ENCODE results near the gene ZBED2.
"Not testable (repeated sequence)": the region's sequence is repeated elsewhere in the genome, so short reads cannot be mapped to it uniquely, and the experiment has no call there.

Gene ZBED2

GRCh38 chr3:111571282-111571681, 23.9 kb downstream of the ZBED2 start:
- peak overlapping the region; percentile 84 for H3K27ac Mint-ChIP-seq
- H3K9me3 Mint-ChIP-seq = no peaks in the 10 kb centered on the region
- peaks cover 75% of the 10 kb centered on the region for H3K4me1 Mint-ChIP-seq
- no peaks in the 10 kb centered on the region for H3K27me3 Mint-ChIP-seq
- peaks cover 31% of the 10 kb centered on the region for H3K36me3 Mint-ChIP-seq
- H3K4me3 Mint-ChIP-seq = peak overlapping the region; percentile 24

GRCh38 chr3:111570404-111571030, 24.6 kb downstream of the ZBED2 start:
- Mint-ChIP-seq H3K36me3 (peaks cover 29% of the 10 kb centered on the region), H3K4me3 (no peak overlapping the region), H3K9me3 (no peaks in the 10 kb centered on the region), H3K27ac (no peak overlapping the region), H3K4me1 (peaks cover 73% of the 10 kb centered on the region), H3K27me3 (no peaks in the 10 kb centered on the region)

GRCh38 chr3:111568911-111569310, 26.2 kb downstream of the ZBED2 start:
- Mint-ChIP-seq H3K27ac (no peak overlapping the region), H3K36me3 (peaks cover 27% of the 10 kb centered on the region), H3K4me3 (no peak overlapping the region), H3K4me1 (peaks cover 88% of the 10 kb centered on the region), H3K9me3 (no peaks in the 10 kb centered on the region), H3K27me3 (no peaks in the 10 kb centered on the region)

GRCh38 chr3:111568355-111568754, 26.8 kb downstream of the ZBED2 start:
- H3K27ac Mint-ChIP-seq = no peak overlapping the region

GRCh38 chr3:111566844-111567243, 28.3 kb downstream of the ZBED2 start:
- Mint-ChIP-seq H3K27ac (peak overlapping the region; percentile 59), H3K4me1 (peaks cover 89% of the 10 kb centered on the region), H3K9me3 (no peaks in the 10 kb centered on the region), H3K36me3 (peaks cover 21% of the 10 kb centered on the region), H3K4me3 (no peak overlapping the region), H3K27me3 (no peaks in the 10 kb centered on the region)

More at GRCh38 chr3:111568355-111568754, 26.8 kb downstream of the ZBED2 start:
- peaks cover 89% of the 10 kb centered on the region for H3K4me1 Mint-ChIP-seq
- no peaks in the 10 kb centered on the region for H3K27me3 Mint-ChIP-seq
- no peaks in the 10 kb centered on the region for H3K9me3 Mint-ChIP-seq
- H3K36me3 Mint-ChIP-seq = peaks cover 24% of the 10 kb centered on the region
- no peak overlapping the region for H3K4me3 Mint-ChIP-seq

GRCh38 chr3:111561902-111562301, 33.2 kb downstream of the ZBED2 start:
- not testable (repeated sequence) for H3K4me3 Mint-ChIP-seq, H3K27me3 Mint-ChIP-seq, H3K36me3 Mint-ChIP-seq, H3K27ac Mint-ChIP-seq, H3K9me3 Mint-ChIP-seq
- H3K4me1 Mint-ChIP-seq = peaks cover 49% of the 10 kb centered on the region

- Mint-ChIP-seq H3K9me3 (no peaks in the 10 kb centered on the region), H3K36me3 (peaks cover 16% of the 10 kb centered on the region), H3K27me3 (no peaks in the 10 kb centered on the region), H3K4me1 (peaks cover 8% of the 10 kb centered on the region), H3K4me3 (no peak overlapping the region), H3K27ac (no peak overlapping the region)
Measured at GRCh38 chr3:111548756-111549155, 46.4 kb downstream of the ZBED2 start.

- Mint-ChIP-seq H3K27me3 (no peaks in the 10 kb centered on the region), H3K36me3 (peaks cover 16% of the 10 kb centered on the region), H3K4me1 (peaks cover 4% of the 10 kb centered on the region), H3K9me3 (no peaks in the 10 kb centered on the region), H3K27ac (no peak overlapping the region), H3K4me3 (no peak overlapping the region)
Measured at GRCh38 chr3:111548092-111548491, 47.1 kb downstream of the ZBED2 start.

- H3K36me3 Mint-ChIP-seq = peaks cover 16% of the 10 kb centered on the region
- peaks cover 6% of the 10 kb centered on the region for H3K4me1 Mint-ChIP-seq
- H3K27me3 Mint-ChIP-seq = no peaks in the 10 kb centered on the region
- H3K4me3 Mint-ChIP-seq = no peak overlapping the region
- no peak overlapping the region for H3K27ac Mint-ChIP-seq
- no peaks in the 10 kb centered on the region for H3K9me3 Mint-ChIP-seq
Measured at GRCh38 chr3:111547631-111548030, 47.5 kb downstream of the ZBED2 start.

GRCh38 chr3:111545349-111545748, 49.8 kb downstream of the ZBED2 start:
- peak overlapping the region; percentile 97 for H3K27ac Mint-ChIP-seq

More at GRCh38 chr3:111545349-111545748, 49.8 kb downstream of the ZBED2 start:
- Mint-ChIP-seq H3K27me3 (no peaks in the 10 kb centered on the region), H3K4me1 (peaks cover 28% of the 10 kb centered on the region), H3K4me3 (peak overlapping the region; percentile 94), H3K36me3 (peaks cover 12% of the 10 kb centered on the region), H3K9me3 (no peaks in the 10 kb centered on the region)

Measured in activated naive CD4-positive, alpha-beta T cell treated with anti-CD3 and anti-CD28 coated beads, Interleukin-2, amount 50 U/mL, for 24 hours (primary cell).